SK-N-SH treated with all-trans-retinoic acid at 6 μM for 48 hours (cell line): ENCODE results near the gene RENBP.

ENCODE experiments used
- CSDC2 ChIP-seq: fragments of 250-450 bp; sonication (Bioruptor Pico); IDR thresholded peaks from 2 replicates; pipeline ENCODE4 v1.5.0; 2020; ENCODE audit warnings: mild to moderate bottlenecking, moderate library complexity
- PATZ1 ChIP-seq: fragments of 250-450 bp; sonication (Bioruptor Pico); IDR thresholded peaks from 2 replicates; pipeline ENCODE4 v1.8.0; 2020; ENCODE audit warnings: mild to moderate bottlenecking, moderate library complexity, borderline replicate concordance
- ZNF565 ChIP-seq: fragments of 450-650 bp; formaldehyde crosslinking; conservative IDR thresholded peaks from 2 replicates; pipeline ENCODE4 v1.5.0; 2020; ENCODE audit warnings: low read depth, mild to moderate bottlenecking, moderate library complexity
- ZNF8 ChIP-seq: fragments of 450-650 bp; formaldehyde crosslinking; IDR thresholded peaks from 2 replicates; pipeline ENCODE4 v1.5.0; 2020; ENCODE audit warnings: mild to moderate bottlenecking, moderate library complexity

GRCh38 chrX:153907456-153907855 lies 37.0 kb downstream of the RENBP start:
- TF ChIP-seq CSDC2 (no peak), ZNF8 (CRISPR knock-in tag) (no peak), ZNF565 (CRISPR knock-in tag) (no peak), PATZ1 (CRISPR knock-in tag) (no peak)
